ENCODE results near the gene LOXL1. TPM values are rescaled to one million over a fixed set of nuclear protein-coding genes. Genes with fewer than 3 reads are reported as not detected.

Gene LOXL1
- total and polyA plus RNA-seq, 9 of the 15 experiments (the other 6 are each of a cell fraction or from before 2014, with no cell fraction given): 0.14 TPM; not detected in 8

DNA sequence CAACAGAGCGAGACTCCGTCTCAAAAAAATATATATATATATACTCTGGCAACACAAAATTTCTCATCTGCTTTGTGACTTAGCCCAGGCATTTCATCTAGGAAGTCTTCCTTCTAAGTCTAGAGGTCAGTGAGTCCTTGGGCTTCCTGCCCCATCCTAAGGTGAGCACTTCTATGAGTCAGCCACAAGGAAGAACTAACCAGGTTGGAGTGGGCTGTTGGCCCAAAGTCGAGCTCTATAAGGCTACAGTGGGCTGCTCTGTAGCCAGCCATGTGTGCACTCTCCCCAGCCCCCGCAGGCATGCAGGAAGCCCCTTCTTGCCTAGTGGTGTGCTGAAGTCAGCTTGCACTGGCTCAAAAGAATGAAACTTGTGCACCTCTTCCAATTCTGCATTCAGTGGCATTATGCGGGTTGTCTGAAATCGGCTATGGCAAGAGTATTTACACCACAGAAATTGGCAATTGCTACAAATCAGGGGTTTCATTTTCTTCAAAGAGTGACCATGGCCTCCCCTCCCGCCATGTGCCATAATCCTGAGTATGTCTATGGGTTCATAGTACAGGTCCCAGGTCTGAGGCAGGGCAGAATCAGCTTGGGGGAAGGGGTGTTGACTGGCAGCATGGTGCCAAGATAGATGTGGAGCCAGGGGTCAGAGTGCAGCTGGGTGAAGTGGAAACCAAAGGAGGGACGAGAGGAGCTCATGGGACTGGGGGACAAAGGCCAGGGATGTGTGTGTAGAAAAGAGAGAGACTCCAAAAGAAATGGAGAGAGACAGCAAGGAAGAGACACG, 22.0 kb upstream of the LOXL1 start:
- no peak overlapping the region for H3K27ac ChIP-seq (ENCODE audit: extremely low read depth, low read depth, low read length)
- CTCF ChIA-PET (ENCODE audit: low intra/inter-chr PET ratio): interaction anchor here (0.7 kb wide), 1 partner anchor 204 kb away, joined by 3 read pairs; no protein-coding TSS in a partner anchor
- no peak for ATAC-seq
- intact Hi-C loops (cut with micrococcal nuclease): no loop called here
- H3K9me1 ChIP-seq (ENCODE audit: control insufficient read depth, insufficient read depth, low read length): no peaks in the 10 kb centered on the region
- no peak for FAIRE-seq
- TF ChIP-seq SRSF3 (IDR thresholded peaks at IDR 0.05; ENCODE audit: insufficient read depth, low read length): no peak
- TF ChIP-seq, protein P1, sequence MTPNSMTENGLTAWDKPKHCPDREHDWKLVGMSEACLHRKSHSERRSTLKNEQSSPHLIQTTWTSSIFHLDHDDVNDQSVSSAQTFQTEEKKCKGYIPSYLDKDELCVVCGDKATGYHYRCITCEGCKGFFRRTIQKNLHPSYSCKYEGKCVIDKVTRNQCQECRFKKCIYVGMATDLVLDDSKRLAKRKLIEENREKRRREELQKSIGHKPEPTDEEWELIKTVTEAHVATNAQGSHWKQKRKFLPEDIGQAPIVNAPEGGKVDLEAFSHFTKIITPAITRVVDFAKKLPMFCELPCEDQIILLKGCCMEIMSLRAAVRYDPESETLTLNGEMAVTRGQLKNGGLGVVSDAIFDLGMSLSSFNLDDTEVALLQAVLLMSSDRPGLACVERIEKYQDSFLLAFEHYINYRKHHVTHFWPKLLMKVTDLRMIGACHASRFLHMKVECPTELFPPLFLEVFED (CRISPR knock-in tag; conservative IDR thresholded peaks at IDR 0.05): no peak
- no peak for TF ChIP-seq PURB (CRISPR knock-in tag; IDR thresholded peaks at IDR 0.05; ENCODE audit: low read depth)
- TF ChIP-seq RFX5 (IDR thresholded peaks at IDR 0.05; ENCODE audit: low read depth, low read length): no peak
- TF ChIP-seq, protein P2, sequence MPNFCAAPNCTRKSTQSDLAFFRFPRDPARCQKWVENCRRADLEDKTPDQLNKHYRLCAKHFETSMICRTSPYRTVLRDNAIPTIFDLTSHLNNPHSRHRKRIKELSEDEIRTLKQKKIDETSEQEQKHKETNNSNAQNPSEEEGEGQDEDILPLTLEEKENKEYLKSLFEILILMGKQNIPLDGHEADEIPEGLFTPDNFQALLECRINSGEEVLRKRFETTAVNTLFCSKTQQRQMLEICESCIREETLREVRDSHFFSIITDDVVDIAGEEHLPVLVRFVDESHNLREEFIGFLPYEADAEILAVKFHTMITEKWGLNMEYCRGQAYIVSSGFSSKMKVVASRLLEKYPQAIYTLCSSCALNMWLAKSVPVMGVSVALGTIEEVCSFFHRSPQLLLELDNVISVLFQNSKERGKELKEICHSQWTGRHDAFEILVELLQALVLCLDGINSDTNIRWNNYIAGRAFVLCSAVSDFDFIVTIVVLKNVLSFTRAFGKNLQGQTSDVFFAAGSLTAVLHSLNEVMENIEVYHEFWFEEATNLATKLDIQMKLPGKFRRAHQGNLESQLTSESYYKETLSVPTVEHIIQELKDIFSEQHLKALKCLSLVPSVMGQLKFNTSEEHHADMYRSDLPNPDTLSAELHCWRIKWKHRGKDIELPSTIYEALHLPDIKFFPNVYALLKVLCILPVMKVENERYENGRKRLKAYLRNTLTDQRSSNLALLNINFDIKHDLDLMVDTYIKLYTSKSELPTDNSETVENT (CRISPR knock-in tag; IDR thresholded peaks at IDR 0.05): no peak
- TF ChIP-seq MAFK (IDR thresholded peaks at IDR 0.05; ENCODE audit: low read length): no peak
- TF ChIP-seq NR2C1 (IDR thresholded peaks at IDR 0.05): no peak
- TF ChIP-seq NR2C1 (tag; IDR thresholded peaks at IDR 0.05): no peak
- no peak for TF ChIP-seq LEF1 (IDR thresholded peaks at IDR 0.05)
- TF ChIP-seq, protein P3, sequence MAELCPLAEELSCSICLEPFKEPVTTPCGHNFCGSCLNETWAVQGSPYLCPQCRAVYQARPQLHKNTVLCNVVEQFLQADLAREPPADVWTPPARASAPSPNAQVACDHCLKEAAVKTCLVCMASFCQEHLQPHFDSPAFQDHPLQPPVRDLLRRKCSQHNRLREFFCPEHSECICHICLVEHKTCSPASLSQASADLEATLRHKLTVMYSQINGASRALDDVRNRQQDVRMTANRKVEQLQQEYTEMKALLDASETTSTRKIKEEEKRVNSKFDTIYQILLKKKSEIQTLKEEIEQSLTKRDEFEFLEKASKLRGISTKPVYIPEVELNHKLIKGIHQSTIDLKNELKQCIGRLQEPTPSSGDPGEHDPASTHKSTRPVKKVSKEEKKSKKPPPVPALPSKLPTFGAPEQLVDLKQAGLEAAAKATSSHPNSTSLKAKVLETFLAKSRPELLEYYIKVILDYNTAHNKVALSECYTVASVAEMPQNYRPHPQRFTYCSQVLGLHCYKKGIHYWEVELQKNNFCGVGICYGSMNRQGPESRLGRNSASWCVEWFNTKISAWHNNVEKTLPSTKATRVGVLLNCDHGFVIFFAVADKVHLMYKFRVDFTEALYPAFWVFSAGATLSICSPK (IDR thresholded peaks at IDR 0.05; ENCODE audit: borderline replicate concordance): no peak
- POLR2A ChIA-PET: interaction anchor here (0.6 to 1.7 kb wide), 2 partner anchors 16 kb away, joined by 3 read pairs; no protein-coding TSS in a partner anchor
- H2AFZ ChIP-seq (ENCODE audit: low read depth, low read length): no peak overlapping the region
- H3K36me3 ChIP-seq (ENCODE audit: control insufficient read depth, insufficient read depth, low read length): no peaks in the 10 kb centered on the region
- peaks cover 4 to 62% of the 10 kb centered on the region in 2 experiments; a peak in 4 of 5 replicates for H3K27me3 ChIP-seq (ENCODE audit: control insufficient read depth in 2 of 2, insufficient read depth in 2 of 2, low read length in 2 of 2)
- H3K9ac ChIP-seq (ENCODE audit: insufficient read depth in 1 of 2, low read depth in 2 of 2, low read length in 2 of 2): no peak overlapping the region
- DNase-seq (ENCODE audit: extremely low read depth in 1 of 4, low spot score in 3 of 4): no peak
- no peaks in the 10 kb centered on the region for H3K4me1 ChIP-seq (replicated peaks in 1 of 2; ENCODE audit: control insufficient read depth in 2 of 2, insufficient read depth in 2 of 2, low read length in 2 of 2)
- H3K4me3 ChIP-seq: no peak overlapping the region
- in situ Hi-C loops (cut with MboI): no loop called here
- WGBS (ENCODE audit: insufficient coverage, low coverage, missing lambda C conversion rate): 1% methylated on average over 9 of the region's 9 CpGs
- no peaks in the 10 kb centered on the region for H3K9me3 ChIP-seq (replicated peaks; ENCODE audit: control insufficient read depth, insufficient read depth, low read depth, low read length)
- no peaks in the 10 kb centered on the region for H3K79me2 ChIP-seq (ENCODE audit: control insufficient read depth, insufficient read depth, low read length)
- no peak overlapping the region for H3K4me2 ChIP-seq (ENCODE audit: insufficient read depth, low read length)
- peaks cover 4% of the 10 kb centered on the region; the same call in 1 of the 2 replicates for H4K20me1 ChIP-seq (replicated peaks; ENCODE audit: control insufficient read depth, insufficient read depth, low read length)
- no TSS peak for BruUV-seq (replicated peaks)

All from K562 (cell line).